ENCODE data around the gene CFAP299.

CFAP299 gene

GRCh38 chr4:80878218-80878617, 542.7 kb downstream of the CFAP299 start:
- Mint-ChIP-seq H3K9me3 (no peaks in the 10 kb centered on the region), H3K27me3 (no peaks in the 10 kb centered on the region), H3K4me3 (no peak overlapping the region), H3K27ac (no peak overlapping the region), H3K36me3 (ENCODE audit: low read depth) (no peaks in the 10 kb centered on the region), H3K4me1 (ENCODE audit: low read depth) (peaks cover 17% of the 10 kb centered on the region)

GRCh38 chr4:80897537-80898303, 562.2 kb downstream of the CFAP299 start:
- no peaks in the 10 kb centered on the region for H3K27me3 Mint-ChIP-seq
- H3K9me3 Mint-ChIP-seq: no peaks in the 10 kb centered on the region
- H3K4me1 Mint-ChIP-seq (ENCODE audit: low read depth): no peaks in the 10 kb centered on the region
- H3K36me3 Mint-ChIP-seq (ENCODE audit: low read depth): no peaks in the 10 kb centered on the region
- H3K27ac Mint-ChIP-seq: no peak overlapping the region
- H3K4me3 Mint-ChIP-seq: no peak overlapping the region

- Mint-ChIP-seq H3K36me3 (ENCODE audit: low read depth) (no peaks in the 10 kb centered on the region), H3K27me3 (no peaks in the 10 kb centered on the region), H3K4me3 (no peak overlapping the region)
These were observed 565.4 kb downstream of the CFAP299 start for GRCh38 chr4:80900908-80901307.

GRCh38 chr4:80903020-80903419, 567.5 kb downstream of the CFAP299 start:
- Mint-ChIP-seq H3K36me3 (ENCODE audit: low read depth) (no peaks in the 10 kb centered on the region), H3K4me1 (ENCODE audit: low read depth) (no peaks in the 10 kb centered on the region), H3K27me3 (no peaks in the 10 kb centered on the region), H3K9me3 (peaks cover 18% of the 10 kb centered on the region), H3K4me3 (no peak overlapping the region), H3K27ac (no peak overlapping the region)

More at GRCh38 chr4:80900908-80901307, 565.4 kb downstream of the CFAP299 start:
- Mint-ChIP-seq H3K27ac (no peak overlapping the region), H3K9me3 (peaks cover 9% of the 10 kb centered on the region), H3K4me1 (ENCODE audit: low read depth) (no peaks in the 10 kb centered on the region)

GRCh38 chr4:80909938-80910337, 574.4 kb downstream of the CFAP299 start:
- H3K4me3 Mint-ChIP-seq: no peak overlapping the region
- peaks cover 7% of the 10 kb centered on the region for H3K4me1 Mint-ChIP-seq (ENCODE audit: low read depth)
- H3K36me3 Mint-ChIP-seq (ENCODE audit: low read depth): no peaks in the 10 kb centered on the region
- peaks cover 23% of the 10 kb centered on the region for H3K9me3 Mint-ChIP-seq
- no peak overlapping the region for H3K27ac Mint-ChIP-seq
- no peaks in the 10 kb centered on the region for H3K27me3 Mint-ChIP-seq

GRCh38 chr4:80911458-80911857, 575.9 kb downstream of the CFAP299 start:
- Mint-ChIP-seq H3K36me3 (ENCODE audit: low read depth) (no peaks in the 10 kb centered on the region), H3K9me3 (peaks cover 13% of the 10 kb centered on the region), H3K27ac (no peak overlapping the region), H3K4me1 (ENCODE audit: low read depth) (peaks cover 7% of the 10 kb centered on the region), H3K4me3 (no peak overlapping the region), H3K27me3 (no peaks in the 10 kb centered on the region)

GRCh38 chr4:80912350-80912749, 576.8 kb downstream of the CFAP299 start:
- Mint-ChIP-seq H3K27me3 (no peaks in the 10 kb centered on the region), H3K27ac (no peak overlapping the region), H3K9me3 (peaks cover 9% of the 10 kb centered on the region), H3K4me1 (ENCODE audit: low read depth) (peaks cover 7% of the 10 kb centered on the region), H3K36me3 (ENCODE audit: low read depth) (no peaks in the 10 kb centered on the region), H3K4me3 (no peak overlapping the region)

- Mint-ChIP-seq H3K27ac (no peak overlapping the region), H3K27me3 (peaks cover 4% of the 10 kb centered on the region), H3K4me3 (no peak overlapping the region), H3K36me3 (ENCODE audit: low read depth) (no peaks in the 10 kb centered on the region), H3K4me1 (ENCODE audit: low read depth) (peaks cover 7% of the 10 kb centered on the region), H3K9me3 (peaks cover 1% of the 10 kb centered on the region)
These were observed 577.9 kb downstream of the CFAP299 start for GRCh38 chr4:80913381-80913780.

- H3K27ac Mint-ChIP-seq: no peak overlapping the region
- H3K4me1 Mint-ChIP-seq (ENCODE audit: low read depth): peaks cover 7% of the 10 kb centered on the region
- no peaks in the 10 kb centered on the region for H3K36me3 Mint-ChIP-seq (ENCODE audit: low read depth)
- no peaks in the 10 kb centered on the region for H3K9me3 Mint-ChIP-seq
- H3K27me3 Mint-ChIP-seq: peaks cover 4% of the 10 kb centered on the region
- H3K4me3 Mint-ChIP-seq: no peak overlapping the region
These were observed 581.2 kb downstream of the CFAP299 start for GRCh38 chr4:80916770-80917169.

GRCh38 chr4:80918004-80918403, 582.5 kb downstream of the CFAP299 start:
- Mint-ChIP-seq H3K36me3 (ENCODE audit: low read depth) (no peaks in the 10 kb centered on the region), H3K4me1 (ENCODE audit: low read depth) (peaks cover 7% of the 10 kb centered on the region), H3K4me3 (no peak overlapping the region), H3K27me3 (peaks cover 4% of the 10 kb centered on the region), H3K27ac (no peak overlapping the region), H3K9me3 (no peaks in the 10 kb centered on the region)

GRCh38 chr4:80921441-80921840, 585.9 kb downstream of the CFAP299 start:
- Mint-ChIP-seq H3K27me3 (peaks cover 4% of the 10 kb centered on the region), H3K36me3 (ENCODE audit: low read depth) (no peaks in the 10 kb centered on the region), H3K27ac (no peak overlapping the region), H3K4me3 (no peak overlapping the region), H3K4me1 (ENCODE audit: low read depth) (no peaks in the 10 kb centered on the region), H3K9me3 (no peaks in the 10 kb centered on the region)

GRCh38 chr4:80922941-80923340, 587.4 kb downstream of the CFAP299 start:
- H3K36me3 Mint-ChIP-seq (ENCODE audit: low read depth): no peaks in the 10 kb centered on the region
- peaks cover 2% of the 10 kb centered on the region for H3K27me3 Mint-ChIP-seq
- H3K9me3 Mint-ChIP-seq: no peaks in the 10 kb centered on the region
- H3K4me3 Mint-ChIP-seq: no peak overlapping the region
- H3K27ac Mint-ChIP-seq: no peak overlapping the region
- no peaks in the 10 kb centered on the region for H3K4me1 Mint-ChIP-seq (ENCODE audit: low read depth)

- Mint-ChIP-seq H3K36me3 (ENCODE audit: low read depth) (no peaks in the 10 kb centered on the region), H3K27ac (no peak overlapping the region), H3K27me3 (no peaks in the 10 kb centered on the region), H3K4me1 (ENCODE audit: low read depth) (no peaks in the 10 kb centered on the region), H3K4me3 (no peak overlapping the region), H3K9me3 (no peaks in the 10 kb centered on the region)
These were observed 589.8 kb downstream of the CFAP299 start for GRCh38 chr4:80925293-80925692.

- no peak overlapping the region for H3K27ac Mint-ChIP-seq
- no peaks in the 10 kb centered on the region for H3K9me3 Mint-ChIP-seq
- H3K4me1 Mint-ChIP-seq (ENCODE audit: low read depth): no peaks in the 10 kb centered on the region
- no peaks in the 10 kb centered on the region for H3K27me3 Mint-ChIP-seq
- H3K36me3 Mint-ChIP-seq (ENCODE audit: low read depth): no peaks in the 10 kb centered on the region
- H3K4me3 Mint-ChIP-seq: no peak overlapping the region
These were observed 590.9 kb downstream of the CFAP299 start for GRCh38 chr4:80926446-80926845.

- no peaks in the 10 kb centered on the region for H3K27me3 Mint-ChIP-seq
- H3K27ac Mint-ChIP-seq: no peak overlapping the region
- H3K36me3 Mint-ChIP-seq (ENCODE audit: low read depth): no peaks in the 10 kb centered on the region
- H3K9me3 Mint-ChIP-seq: no peaks in the 10 kb centered on the region
- H3K4me3 Mint-ChIP-seq: no peak overlapping the region
- H3K4me1 Mint-ChIP-seq (ENCODE audit: low read depth): no peaks in the 10 kb centered on the region
These were observed 591.4 kb downstream of the CFAP299 start for GRCh38 chr4:80926891-80927290.

- Mint-ChIP-seq H3K9me3 (no peaks in the 10 kb centered on the region), H3K27ac (no peak overlapping the region), H3K36me3 (ENCODE audit: low read depth) (no peaks in the 10 kb centered on the region), H3K4me3 (no peak overlapping the region), H3K27me3 (no peaks in the 10 kb centered on the region), H3K4me1 (ENCODE audit: low read depth) (no peaks in the 10 kb centered on the region)
These were observed 591.9 kb downstream of the CFAP299 start for GRCh38 chr4:80927420-80927819.

Data from stimulated activated naive CD8-positive, alpha-beta T cell treated with anti-CD3 and anti-CD28 coated beads, Interleukin-15, Interleukin-2, amounts not matched to agents 100 ng/mL and 50 ng/mL, for 24 hours (primary cell).